HG03575 (cell line): ENCODE results near the gene PTPRG.
A peak's percentile ranks its signal among the peaks of the same experiment; 100 is the strongest.

Experiments
- ATAC-seq: cut with Tn5 transposase; IDR thresholded peaks from one replicate; pipeline ENCODE4 v1.9.1; 2021; ENCODE audit not compliant: unreplicated experiment, insufficient number of reproducible peaks, low FRiP score; ENCODE audit errors: extremely low read depth

The PTPRG gene

GRCh38 chr3:61861410-61861809 is 300.0 kb downstream of the PTPRG start:
- ATAC-seq = no peak

DNA sequence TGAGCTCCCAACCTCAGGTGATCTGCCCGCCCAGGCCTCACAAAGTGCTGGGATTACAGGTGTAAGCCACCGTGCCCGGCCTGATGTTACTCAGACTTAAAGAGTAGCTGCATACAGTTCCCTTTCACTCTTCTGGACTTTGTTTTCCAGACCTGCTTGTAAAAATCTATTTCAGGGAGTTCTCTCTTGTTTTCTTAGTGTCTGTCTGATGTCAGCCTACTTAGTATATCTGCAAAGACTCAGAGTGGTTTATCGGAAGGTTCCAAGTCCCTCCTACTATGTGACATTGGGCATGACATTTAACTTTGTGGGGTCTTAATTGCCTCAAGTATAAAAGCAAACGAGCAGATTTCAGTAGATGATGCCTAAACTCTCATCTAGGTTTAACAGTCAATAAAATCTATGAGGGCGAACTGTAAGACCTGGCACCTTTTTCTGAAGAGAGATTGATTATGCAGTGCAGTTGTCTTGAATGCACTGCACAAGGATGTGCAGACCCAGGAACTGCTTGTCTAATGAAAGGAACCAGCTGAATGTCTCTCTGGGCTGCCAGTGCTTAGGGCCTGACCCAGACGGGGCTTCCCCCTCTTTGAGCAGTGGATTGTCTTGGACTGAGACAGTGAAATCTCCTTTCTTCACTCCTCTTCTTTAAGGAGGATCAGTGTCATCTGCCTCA is 301.4 kb downstream of the PTPRG start:
- no peak for ATAC-seq

- no peak for ATAC-seq
These were observed 302.2 kb downstream of the PTPRG start for GRCh38 chr3:61863579-61863978.

GRCh38 chr3:61864886-61865285 is 303.5 kb downstream of the PTPRG start:
- no peak for ATAC-seq

- no peak for ATAC-seq
These were observed 304.2 kb downstream of the PTPRG start for GRCh38 chr3:61865466-61866152.

GRCh38 chr3:61866153-61866542 is 304.8 kb downstream of the PTPRG start:
- ATAC-seq = no peak

DNA sequence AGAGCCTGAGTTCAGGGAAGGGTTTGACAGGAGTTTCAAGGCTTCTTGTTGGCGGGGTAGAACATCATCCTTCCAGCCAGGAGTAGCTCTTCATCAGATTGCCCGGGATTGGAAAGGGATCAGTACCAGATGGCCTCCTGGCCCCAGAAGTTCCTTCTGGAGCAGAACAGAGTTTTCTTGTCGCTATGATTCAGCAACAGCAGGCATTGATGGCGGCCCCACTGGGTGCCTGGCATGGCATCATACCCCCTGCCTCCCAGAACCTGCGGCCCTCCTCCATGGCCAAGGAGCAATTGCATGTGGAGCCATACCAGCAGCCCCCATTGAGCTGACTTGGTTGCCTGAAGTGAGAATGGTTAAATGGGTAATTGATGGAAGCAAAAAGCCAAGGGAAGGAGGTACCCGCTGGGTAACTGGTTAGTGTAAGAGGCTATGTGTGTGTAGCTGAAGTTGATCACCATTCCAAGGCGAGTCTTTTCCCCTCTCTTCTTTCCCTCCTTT is 305.6 kb downstream of the PTPRG start:
- no peak for ATAC-seq

- ATAC-seq = no peak
These were observed 307.1 kb downstream of the PTPRG start for GRCh38 chr3:61868499-61868898.

GRCh38 chr3:61869371-61869770 is 308.0 kb downstream of the PTPRG start:
- ATAC-seq = no peak

GRCh38 chr3:61871644-61872043 is 310.3 kb downstream of the PTPRG start:
- no peak for ATAC-seq

DNA sequence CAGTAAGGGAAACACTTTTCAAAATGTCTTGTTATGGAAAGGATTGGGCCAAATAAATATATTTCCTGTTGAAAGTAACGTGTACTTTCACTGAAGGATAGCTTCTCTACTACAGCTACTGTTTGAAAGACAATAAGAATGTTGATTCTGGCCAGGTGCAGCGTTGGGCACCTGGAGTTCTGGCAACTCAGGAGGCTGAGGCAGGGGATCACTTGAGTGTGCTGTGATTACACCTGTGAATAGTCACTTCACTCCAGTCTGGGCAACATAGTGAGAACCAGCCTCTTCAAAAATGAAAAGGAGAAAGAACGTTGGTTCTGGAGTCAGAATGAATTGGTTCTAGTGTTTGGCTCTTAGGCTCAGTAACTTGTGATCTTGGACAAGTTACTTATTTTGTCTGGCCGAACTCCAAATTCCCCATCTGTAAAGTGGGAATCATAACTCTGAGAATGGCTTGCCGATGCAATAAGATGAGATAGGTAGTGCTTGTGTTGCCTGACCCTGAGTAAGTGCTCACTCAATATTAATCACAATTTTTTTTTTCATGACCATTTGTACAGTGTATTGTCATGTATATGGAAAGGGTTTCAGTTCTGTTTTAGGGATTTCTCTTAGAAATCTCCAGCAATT is 310.8 kb downstream of the PTPRG start:
- ATAC-seq = no peak

- ATAC-seq = no peak
These were observed 313.9 kb downstream of the PTPRG start for GRCh38 chr3:61875046-61875844.

- no peak for ATAC-seq
These were observed 314.8 kb downstream of the PTPRG start for GRCh38 chr3:61875976-61876671.

DNA sequence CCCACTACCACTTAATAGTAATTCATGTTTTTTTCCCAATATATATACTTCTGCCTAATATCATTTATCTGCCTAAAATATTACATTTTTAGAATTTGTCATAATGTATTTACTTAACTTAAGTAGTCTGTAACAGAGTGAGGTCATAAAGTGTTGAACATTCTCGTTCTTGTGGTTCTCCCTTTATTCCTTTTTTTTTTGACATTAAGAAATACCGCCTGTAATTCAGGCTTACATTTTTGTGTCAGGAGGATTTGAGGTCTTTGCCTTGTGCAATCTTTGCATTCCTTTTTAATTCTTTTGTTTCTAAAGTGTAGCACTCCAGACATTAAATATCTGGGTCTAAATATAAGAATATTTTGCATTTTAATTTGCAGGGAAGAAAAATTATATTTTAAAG is 315.4 kb downstream of the PTPRG start:
- no peak for ATAC-seq

DNA sequence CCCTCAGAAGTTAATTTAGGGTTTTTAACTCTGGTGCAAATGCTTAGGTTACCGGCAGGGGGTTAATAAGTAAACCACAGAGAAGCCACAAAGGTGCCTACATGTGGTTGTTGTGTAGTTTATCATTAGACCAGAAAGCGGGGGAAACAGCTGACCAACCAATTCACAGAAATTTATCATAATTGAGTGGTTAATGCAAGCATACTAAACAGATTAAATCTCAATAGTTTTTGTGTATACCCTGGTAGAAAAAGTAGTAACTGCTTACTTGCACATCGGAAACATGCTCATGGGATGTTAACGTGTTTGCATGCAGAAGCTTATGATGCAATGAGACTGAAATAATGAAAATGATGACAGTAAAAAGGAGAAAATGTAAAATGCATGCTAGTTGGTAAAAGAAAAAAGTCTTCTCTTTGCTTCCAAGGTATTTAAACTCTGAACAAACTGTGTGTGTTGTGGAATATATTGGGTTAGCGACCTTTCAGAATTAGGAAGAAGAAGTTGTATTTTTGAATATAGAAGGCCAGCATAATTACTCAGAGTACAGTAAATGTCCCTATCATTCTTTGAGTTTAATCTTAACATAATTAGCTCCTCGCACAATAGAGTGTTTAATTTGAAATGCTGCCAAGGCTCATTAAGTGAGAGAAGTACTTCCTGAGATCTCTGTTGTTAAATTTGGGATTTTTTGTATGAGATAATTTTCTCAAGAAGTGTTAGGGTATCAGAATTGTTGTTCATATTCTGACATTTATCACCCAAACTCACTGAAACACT is 316.2 kb downstream of the PTPRG start:
- peak; percentile 79 for ATAC-seq

DNA sequence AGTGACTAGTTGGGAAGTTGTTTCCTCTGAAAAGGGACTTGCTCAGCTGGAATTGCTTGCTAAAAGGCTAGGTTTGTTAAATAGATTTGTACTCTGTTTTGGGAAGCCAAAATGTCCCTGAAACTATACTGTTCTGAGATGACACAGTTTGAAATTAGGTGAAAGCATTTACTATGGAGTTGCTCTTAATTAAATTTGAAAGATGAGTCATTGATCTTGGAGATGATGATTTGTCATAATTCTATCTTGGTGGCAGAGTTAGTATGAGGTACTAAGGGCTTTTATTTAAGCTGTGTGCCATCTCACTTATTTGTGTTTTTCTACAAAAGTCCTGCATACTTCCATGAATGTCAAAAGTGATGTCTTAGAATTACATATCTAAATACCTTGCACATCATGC is 320.9 kb downstream of the PTPRG start:
- ATAC-seq = no peak

- ATAC-seq = no peak
These were observed 323.4 kb downstream of the PTPRG start for GRCh38 chr3:61884794-61885193.

DNA sequence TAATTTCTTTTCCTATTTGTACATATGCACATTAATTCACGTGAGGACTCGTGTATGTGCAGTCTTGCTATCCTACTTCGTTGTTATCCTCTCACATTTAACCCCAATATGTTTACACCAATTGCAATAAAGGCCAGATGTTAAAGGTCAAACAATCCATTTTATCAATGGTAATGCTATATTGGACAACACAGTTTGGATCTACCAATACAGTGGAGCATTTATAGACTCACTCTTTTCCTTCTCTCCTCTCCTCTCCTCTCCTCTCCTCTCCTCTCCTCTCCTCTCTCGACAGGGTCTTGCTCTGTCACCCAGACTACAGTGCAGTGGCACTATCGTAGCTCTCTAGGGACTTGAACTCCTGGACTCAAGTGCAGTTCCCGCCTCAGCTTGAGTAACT is 324.0 kb downstream of the PTPRG start:
- no peak for ATAC-seq
